ENCODE data around the gene RANBP10.

RANBP10 gene

GRCh38 chr16:67678354-67679023 lies 127.9 kb downstream of the RANBP10 start:
- DNase-seq (ENCODE audit: extremely low read depth, low read depth) = no peak
- H3K4me3 ChIP-seq (replicated peaks; ENCODE audit: low read depth, low read length) = no peak overlapping the region
- no peak for TF ChIP-seq CTCF (IDR thresholded peaks at IDR 0.05; ENCODE audit: low read depth, low read length, missing control alignments)

DNA sequence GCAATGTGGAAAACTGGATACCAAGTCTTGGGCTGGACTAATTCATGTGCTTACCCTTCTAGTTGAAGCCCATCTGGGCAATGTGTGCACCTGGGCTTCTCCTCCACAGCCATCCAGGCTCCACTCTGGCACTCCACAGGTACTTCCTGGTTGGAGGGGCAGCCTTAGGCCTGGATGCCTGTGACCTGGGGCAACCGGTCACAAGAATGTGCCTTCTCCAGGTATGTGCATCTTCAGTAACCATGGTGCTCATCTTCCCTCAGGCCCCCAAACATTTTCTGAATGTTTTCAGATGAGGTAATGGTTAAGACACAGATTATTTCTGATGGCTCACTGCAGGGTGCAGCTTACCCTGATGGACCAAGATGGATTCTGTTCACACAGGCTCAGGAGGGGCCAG lies 128.6 kb downstream of the RANBP10 start:
- DNase-seq (ENCODE audit: extremely low read depth, low read depth) = no peak
- no peak for TF ChIP-seq CTCF (IDR thresholded peaks at IDR 0.05; ENCODE audit: low read depth, low read length, missing control alignments)
- H3K4me3 ChIP-seq (replicated peaks; ENCODE audit: low read depth, low read length) = no peak overlapping the region

DNA sequence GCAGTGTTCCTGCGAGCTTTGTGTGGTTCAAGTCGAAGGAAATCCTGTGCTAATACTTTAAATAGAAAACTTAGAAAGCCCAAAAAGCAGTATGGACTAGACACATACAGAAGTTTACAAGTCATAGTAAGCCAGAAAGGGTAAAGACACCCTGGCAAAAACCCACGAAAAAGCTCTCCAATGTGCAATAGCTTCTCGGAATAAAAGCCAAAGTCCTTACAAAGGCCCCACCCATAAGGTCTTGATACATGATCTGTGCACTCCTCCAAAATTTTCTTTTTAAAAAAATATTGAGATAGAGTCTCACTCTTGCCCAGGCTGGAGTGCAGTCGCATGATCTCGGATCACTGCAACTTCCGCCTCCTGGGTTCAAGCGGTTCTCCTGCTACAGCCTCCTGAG lies 129.4 kb downstream of the RANBP10 start:
- no peak for TF ChIP-seq CTCF (IDR thresholded peaks at IDR 0.05; ENCODE audit: low read depth, low read length, missing control alignments)
- no peak overlapping the region for H3K4me3 ChIP-seq (replicated peaks; ENCODE audit: low read depth, low read length)
- DNase-seq (ENCODE audit: extremely low read depth, low read depth) = no peak

GRCh38 chr16:67676516-67676915 lies 129.8 kb downstream of the RANBP10 start:
- no peak for DNase-seq (ENCODE audit: extremely low read depth, low read depth)
- no peak overlapping the region for H3K4me3 ChIP-seq (replicated peaks; ENCODE audit: low read depth, low read length)
- TF ChIP-seq CTCF (IDR thresholded peaks at IDR 0.05; ENCODE audit: low read depth, low read length, missing control alignments) = no peak

- no peak for TF ChIP-seq CTCF (IDR thresholded peaks at IDR 0.05; ENCODE audit: low read depth, low read length, missing control alignments)
- no peak for DNase-seq (ENCODE audit: extremely low read depth, low read depth)
Measured at GRCh38 chr16:67675999-67676398, 130.4 kb downstream of the RANBP10 start.

DNA sequence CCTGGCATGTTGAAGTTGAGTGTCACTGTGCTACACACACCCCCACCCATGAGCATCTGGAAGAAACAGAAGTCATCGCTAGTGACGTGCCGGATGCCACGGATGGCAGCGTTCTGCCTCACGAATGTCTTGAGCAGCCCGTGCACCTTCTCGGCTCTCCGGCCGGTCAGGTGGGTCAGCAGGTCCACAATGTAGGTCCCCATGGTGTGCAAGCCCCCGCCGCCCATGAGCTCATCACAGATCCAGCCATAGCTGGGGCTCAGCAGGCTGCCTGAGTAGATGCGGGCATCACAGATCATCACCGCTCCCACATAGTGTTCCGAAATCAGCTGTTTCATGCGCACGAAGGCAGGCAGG lies 130.8 kb downstream of the RANBP10 start:
- H3K4me3 ChIP-seq (replicated peaks; ENCODE audit: low read depth, low read length) = no peak overlapping the region
- no peak for TF ChIP-seq CTCF (IDR thresholded peaks at IDR 0.05; ENCODE audit: low read depth, low read length, missing control alignments)
- DNase-seq (ENCODE audit: extremely low read depth, low read depth) = no peak

More at GRCh38 chr16:67675999-67676398, 130.4 kb downstream of the RANBP10 start:
- H3K4me3 ChIP-seq (replicated peaks; ENCODE audit: low read depth, low read length) = no peak overlapping the region
